Measurements from ENCODE around the gene TLK2. TPM values are rescaled to one million over a fixed set of nuclear protein-coding genes. Genes with fewer than 3 reads are reported as not detected.
A peak's percentile ranks its signal among the peaks of the same experiment; 100 is the strongest.
"Not testable (repeated sequence)": the region's sequence is repeated elsewhere in the genome, so short reads cannot be mapped to it uniquely, and the experiment has no call there.

Gene TLK2
- total RNA-seq, 1 donor from 2014 or later, result 85.4 TPM

DNA sequence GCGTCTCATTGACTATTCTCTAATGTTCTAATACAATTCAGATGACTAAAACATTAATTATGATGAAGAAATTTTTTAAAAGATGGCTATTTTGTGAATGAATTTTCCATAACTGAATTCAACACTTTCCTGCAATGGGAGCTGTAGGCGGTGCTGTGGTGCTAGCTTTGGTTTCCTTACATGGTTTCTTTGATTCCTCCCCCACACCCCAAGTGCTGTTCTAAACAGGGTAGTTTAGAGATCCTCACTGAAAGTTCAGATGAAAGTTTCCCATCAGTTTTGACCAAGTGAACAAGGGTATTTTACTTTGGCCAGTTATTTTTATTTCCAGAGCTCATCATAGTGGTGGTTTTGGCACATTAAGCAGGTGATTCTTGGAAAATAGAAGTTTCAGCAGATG lies 122.8 kb downstream of the TLK2 start:
- no peak for DNase-seq (ENCODE audit: low read depth)

DNA sequence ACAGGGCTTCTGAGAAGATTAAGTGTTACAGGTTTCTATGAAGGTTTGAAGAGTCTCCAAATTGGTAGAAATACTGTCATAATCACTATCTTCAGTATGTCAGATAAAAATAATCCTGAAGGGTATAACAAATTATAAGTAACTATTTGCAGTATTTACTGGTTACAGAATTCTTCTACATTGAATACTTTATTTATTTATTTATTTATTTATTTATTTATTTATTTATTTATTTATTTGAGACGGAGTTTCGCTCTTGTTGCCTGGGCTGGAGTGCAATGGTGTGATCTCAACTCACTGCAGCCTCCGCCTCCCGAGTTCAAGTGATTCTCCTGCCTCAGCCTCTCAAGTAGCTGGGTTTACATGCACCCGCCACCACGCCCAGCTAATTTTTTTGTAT lies 125.2 kb downstream of the TLK2 start:
- not testable (repeated sequence) for DNase-seq (ENCODE audit: low read depth)

DNA sequence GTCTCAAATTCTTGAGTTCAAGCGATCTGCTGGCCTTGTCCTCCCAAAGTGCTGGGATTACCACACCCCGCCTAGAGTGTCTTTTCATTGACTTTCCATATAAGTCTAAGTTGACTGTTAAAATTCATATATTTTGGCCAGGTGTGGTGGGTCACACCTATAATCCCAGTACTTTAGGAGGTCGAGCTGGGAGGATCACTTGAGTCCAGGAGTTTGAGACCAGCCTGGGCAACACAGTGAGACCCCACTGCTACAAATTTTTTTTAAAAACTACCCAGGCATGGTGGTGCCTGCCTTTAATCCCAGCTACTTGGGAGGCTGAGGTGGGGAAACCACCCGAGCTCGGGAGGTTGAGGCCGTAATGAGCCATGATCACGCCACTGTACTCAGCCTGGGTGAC lies 127.0 kb downstream of the TLK2 start:
- no peak for DNase-seq (ENCODE audit: low read depth)

DNA sequence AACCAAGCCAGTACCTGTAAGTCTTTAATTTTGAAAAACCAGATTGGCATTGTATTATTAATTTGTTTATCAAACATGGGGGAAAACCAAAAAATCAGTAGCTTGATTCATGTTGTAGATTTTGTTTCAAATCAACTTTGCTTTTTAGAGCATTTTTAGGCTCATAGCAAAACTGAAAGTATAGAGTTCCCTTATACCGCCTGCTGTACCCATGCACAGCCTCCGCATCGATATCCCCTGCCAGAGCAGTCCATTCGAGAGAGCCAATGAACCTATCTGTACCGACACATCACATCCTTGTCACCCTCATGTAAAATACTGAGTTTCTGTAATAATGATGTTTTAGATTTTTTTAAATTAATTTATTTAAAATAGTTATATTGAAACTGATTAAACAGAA lies 132.7 kb downstream of the TLK2 start:
- DNase-seq (ENCODE audit: low read depth), result no peak

DNA sequence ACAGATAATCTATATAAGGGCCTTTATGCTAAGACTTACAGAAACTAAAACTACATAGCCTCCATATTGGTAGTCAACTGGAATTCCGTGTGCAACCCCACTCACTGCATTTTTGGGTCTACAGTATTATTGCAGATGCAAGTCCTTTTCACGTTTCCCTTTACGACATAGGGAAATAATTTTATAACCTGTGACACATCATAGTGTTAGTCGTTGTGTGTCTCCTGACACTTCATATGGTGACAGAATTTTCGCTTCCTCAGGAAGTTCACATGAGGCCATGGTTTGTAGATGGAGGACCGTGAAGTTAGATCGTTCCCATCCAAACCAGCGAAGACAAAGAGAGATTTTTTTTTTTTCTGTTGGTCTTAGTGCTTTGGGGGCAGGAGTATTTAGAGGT lies 133.1 kb downstream of the TLK2 start:
- DNase-seq (ENCODE audit: low read depth), result no peak

DNA sequence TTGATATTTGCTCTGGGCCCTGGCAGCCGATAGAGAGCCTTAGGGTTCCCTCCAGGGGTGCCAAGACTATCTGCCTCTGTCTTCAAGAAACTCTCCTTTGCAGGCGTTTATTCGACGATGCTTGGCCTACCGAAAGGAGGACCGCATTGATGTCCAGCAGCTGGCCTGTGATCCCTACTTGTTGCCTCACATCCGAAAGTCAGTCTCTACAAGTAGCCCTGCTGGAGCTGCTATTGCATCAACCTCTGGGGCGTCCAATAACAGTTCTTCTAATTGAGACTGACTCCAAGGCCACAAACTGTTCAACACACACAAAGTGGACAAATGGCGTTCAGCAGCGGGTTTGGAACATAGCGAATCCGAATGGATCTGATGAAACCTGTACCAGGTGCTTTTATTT lies 133.7 kb downstream of the TLK2 start:
- DNase-seq (ENCODE audit: low read depth), result not testable (repeated sequence)

DNA sequence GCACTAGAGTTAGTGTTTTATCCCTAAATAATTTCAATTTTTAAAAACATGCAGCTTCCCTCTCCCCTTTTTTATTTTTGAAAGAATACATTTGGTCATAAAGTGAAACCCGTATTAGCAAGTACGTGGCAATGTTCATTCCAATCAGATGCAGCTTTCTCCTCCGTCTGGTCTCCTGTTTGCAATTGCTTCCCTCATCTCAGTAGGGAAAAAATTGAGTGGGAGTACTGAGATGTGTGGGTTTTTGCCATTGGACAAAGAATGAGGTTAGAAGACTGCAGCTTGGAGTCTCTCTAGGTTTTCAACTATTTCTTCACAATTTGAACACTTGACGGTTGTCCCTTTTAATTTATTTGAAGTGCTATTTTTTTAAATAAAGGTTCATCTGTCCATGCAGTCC lies 134.5 kb downstream of the TLK2 start:
- DNase-seq (ENCODE audit: low read depth), result not testable (repeated sequence)

DNA sequence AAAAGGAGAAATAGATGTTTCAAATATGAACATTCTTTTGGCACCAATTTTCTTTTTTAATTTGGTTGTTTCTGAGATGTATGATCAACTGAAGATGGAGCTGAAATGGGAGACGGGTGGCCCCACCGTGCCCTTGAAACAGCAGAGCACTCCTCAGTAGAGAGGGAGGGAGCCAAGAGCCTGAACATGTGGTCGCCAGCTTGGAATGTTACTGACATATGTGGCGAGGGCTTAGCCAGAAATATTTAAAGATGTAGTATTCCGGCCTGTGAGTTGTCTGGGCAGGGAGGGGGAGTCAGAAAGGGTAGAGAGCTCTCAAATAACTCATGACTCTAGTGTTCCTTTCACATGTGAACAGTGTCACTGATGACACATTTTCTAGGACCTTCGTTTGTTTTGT lies 135.5 kb downstream of the TLK2 start:
- no peak for DNase-seq (ENCODE audit: low read depth)

DNA sequence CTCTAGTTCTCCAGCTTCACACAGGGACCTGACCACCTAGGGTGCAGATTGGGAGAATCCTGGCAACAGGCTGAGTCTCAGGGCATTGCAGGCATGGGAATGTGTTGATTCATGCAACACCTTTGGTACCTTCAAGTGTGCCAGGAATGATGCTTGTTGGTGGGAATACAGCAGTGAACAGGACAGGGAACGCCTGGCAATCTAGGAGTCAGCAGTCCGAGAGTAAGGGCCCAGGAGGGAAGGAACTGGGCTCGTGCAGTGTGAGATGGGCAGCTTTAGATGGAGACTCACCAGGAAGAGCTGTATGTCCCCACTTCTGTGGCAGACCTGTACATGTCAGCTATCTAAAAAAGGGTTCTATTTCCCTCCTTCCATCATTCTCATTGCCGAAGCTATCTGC lies 136.9 kb downstream of the TLK2 start:
- no peak for DNase-seq (ENCODE audit: low read depth)

DNA sequence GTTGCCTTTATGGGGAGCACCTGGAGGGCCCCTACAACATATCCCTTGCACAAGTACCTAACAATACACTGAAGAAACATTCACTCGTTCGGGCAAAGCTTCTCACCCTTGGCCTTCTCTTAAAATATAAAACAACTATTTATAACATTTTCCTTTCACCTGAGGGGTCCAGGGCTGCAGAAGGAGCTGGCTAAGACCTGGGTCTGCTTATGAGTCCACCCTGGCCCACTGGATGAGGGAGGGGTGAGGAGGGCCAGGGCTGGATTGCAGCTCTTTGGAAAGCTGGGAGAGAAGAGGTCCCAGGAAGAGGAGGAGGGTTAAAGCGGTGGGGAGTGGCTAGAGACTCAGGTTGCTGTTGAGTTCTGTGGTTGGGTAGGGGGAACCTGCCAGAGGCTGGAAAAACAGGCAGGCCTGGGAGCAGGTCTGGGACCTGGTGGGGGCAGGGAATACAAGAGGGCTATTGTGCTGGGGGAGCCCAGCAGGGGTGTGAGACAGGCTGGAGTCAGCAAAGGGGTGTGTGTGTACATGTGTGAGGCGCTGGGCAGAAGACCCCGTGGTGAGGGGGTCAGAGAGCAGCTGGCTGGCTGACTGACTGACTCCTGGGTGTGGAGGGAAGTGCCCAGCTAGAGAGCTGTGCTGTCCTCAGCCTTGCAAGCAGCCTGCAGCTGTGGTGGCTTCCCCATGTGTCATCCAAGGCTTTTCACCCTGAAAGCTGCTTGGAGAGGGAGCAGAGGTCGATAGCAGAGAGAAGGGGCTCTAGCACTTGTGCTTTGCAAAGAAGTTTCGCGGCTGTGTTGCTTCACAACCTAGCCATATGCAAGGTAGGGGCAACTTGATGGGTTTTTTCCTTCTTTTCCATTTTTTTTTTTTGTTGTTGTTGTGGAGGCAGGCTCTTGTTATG lies 138.6 kb downstream of the TLK2 start:
- no peak for DNase-seq (ENCODE audit: low read depth)

DNA sequence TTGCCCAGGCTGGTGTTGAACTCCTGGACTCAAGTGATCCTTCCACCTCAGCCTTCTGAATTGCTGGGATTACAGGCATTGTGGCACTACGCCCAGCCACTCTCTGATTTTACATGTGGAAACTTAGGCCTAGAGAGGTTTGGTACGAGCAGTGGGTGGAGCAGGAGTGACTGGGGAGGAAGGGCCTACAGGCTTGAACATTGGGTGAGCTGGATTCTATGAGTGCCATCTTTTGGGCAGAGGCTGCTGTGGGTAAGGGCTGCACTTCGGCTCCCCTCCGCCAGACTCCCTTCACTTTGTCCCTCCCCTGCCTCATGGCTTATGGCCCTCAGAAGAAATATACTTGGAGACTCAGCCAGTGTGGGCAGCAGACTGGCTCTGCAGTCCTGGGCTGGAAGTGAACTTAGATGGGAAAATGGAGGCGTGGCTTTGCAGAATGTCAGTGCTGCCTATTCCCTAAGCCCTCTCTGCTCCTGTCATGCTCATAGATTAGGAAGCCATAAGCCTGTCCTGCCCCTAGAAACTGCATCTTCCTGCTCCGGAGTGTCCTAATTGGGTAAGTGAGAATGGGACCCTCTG lies 139.4 kb downstream of the TLK2 start:
- no peak for DNase-seq (ENCODE audit: low read depth)

DNA sequence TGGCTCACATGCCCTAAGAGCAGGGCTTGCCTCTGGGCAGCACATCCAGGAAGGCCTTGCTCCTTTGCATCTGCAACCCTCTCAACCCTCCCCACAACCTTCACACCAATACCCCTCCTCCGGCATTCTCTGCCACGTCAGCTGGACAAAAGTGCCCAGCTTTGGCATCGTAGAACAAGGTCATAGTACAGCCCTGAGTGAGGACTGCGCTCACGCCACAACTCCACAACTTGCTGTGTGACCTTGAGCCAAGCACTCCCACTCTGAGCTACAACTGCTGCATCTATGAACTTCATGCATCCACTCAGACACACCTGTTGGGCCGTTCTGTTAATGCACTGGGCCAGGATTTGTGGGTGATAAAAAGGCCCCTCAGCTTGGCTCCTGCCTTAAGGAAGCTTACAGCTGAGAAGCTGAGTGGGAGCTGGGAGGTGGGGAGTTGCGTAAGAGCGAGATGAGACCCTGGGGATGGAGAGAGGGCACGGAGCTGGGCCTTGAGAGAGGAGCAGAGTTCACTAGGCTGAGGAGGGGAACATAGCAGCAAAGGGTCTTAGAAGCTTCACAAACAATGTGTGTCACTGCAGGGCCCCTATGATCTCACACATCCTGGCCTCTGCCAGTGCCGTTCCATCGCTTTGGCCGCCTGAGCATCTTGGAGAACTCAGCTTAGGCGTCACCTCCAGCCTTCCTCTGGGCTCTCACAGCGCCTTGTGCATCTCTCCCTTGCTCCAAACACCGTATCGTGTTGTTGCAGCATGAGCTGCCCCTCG lies 140.2 kb downstream of the TLK2 start:
- DNase-seq (ENCODE audit: low read depth), result no peak

DNA sequence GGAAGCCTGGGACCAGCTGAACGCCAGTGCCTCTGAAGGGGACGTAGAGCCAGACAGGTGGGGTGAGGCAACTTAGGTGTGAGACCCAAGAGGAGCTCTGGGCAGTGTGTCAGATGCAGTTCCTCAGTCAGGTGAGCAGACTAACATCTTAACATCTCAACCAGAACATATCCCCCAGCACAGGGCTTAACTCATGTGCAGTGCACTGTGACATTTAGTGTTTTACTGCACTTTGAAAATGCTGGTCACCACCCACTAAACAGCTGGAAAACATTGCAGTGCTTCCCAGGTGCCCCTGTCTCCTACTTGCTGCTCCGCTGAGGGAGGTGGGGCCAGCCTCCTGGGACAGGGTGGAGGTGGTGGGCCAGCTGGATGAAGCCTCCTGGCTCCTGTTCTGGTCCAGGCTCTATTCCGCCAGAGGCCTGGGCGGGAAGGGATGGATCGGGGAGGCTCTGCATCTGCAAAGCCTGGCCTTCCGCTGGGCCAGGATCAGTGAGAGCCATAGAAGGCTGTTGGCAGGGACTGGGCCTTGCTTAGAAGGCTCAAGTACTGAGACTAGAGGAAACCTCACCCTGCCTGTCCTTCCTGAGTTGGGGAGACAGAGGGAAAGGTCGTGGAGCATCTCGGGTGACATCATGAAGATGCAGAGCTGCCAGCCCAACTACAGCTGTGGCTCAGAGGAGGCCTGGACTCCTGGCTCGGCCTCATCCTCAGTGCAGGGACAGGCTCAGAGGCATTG lies 141.0 kb downstream of the TLK2 start:
- DNase-seq (ENCODE audit: low read depth), result no peak

DNA sequence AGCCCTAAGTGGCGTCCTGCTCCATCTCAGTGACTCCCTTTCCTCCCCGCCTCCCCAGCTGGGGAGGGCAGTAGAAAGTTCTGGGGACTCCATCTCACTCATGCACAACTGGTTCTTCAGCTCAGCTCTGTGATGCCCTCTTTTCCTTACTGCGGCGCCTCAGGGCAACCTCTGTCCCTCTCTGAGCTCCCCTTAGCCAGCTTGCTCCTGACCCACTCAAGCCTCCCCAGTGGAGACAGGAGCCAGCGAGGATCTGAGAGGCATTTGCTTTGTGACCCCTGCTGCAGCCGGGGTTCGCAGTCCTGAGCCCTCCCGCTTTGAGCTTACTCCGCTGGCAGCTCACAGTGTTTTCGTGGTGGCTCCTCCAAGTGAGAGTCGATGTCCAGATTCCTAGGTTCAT lies 142.6 kb downstream of the TLK2 start:
- DNase-seq (ENCODE audit: low read depth), result no peak

DNA sequence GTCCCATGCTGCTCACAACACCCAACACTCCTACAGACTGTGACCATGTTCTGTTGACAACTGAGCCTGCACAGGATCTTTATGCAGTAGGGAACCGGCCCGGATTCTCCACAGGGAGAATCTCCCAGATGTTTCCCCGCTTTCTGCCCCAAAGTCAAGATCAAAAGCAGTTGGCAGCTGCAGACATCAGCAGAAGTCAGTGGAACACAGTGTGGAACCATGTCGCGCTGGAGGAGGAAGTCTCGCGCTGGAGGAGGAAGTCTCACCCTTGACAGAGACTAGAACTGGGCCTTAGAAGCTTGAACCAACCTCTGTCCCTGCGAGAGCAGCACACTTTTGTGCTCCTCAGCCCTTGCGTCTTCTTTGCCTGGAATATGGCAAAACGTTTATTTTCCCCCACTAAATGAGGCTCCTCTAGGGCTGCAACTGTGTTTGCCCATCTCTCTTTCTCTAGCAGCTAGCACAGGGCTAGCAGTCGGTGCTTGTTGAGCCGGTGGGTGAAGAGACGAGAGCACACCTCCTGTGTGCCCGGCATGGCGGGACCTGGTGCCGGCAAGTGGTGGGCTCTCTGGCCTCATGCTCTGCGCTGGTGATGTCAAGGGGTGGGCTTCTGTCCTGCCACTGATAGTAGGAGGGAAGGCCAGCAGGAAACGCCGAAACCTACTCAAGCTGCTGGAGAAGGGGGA lies 146.7 kb downstream of the TLK2 start:
- DNase-seq (ENCODE audit: low read depth), result no peak

DNA sequence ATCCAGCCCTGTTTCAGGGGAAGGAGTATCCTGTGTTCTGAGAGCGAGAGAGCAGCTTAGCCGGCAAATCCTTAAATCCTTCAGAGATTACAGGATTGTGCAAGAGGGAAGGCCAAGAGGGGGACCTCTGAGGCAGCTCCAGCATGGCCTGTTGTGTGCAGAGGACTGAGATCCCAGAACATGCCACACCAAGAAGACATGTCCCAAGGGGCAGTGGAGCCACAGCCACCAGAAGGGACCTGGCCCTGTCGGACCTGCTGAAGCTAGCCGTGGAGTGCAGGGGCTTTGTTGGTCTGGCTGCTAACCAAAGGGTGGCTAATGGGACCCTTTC lies 147.2 kb downstream of the TLK2 start:
- no peak for DNase-seq (ENCODE audit: low read depth)

DNA sequence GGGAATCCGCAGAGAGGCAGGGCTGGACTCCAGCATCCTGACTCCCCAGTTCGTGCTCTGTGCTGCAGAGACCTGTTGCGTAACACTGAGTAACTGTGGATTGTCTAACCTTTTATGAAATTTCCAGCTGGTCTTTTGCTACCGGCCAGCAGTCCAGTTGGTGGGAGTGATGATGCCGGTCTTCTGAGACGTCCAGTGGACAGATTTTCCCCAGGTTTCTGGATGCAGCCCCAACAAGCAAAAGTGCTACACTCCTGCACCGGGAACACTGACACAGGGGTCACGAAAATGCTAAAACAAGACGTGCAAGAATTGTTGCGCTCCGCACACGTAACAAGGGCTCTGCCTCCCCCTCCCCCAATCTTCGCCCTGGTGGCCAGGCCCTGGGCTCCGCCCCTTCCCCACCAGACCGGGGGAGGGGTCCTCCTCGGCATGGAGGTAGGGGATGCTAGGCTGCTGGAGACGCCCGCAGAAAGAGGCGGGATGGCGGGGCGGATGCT lies 148.1 kb downstream of the TLK2 start:
- DNase-seq (ENCODE audit: low read depth), result peak; percentile 73

DNA sequence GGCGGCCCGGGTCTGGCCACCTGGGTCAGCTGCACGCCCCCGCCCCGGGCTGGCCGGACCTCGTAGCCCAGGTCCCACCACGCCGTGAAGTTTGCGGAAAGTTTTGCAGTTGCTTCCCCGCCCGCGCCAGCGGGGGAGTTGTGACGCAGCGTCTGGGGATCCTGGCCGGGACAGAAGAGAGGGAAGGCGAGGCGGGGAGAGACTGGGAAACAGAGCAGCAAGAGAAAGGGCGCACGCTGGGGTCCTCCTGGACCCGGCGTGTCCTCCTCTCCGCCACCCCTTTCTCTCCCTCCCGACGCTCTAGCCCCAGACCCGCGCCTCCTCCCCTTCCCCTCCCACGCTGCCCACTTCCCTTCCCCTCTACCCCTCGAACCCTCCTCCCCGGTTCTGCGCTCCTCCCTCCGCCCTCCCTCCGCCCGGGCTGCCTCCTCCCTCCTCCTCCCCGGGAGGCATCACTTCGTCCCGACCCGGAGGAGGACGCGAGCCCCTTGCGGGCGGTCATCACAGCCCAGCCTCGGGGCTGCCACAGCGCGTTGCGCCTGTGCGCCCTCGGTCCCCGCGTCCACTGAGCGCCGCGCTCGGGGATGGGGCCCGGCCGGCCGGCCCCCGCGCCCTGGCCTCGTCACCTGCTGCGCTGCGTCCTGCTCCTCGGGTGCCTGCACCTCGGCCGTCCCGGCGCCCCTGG lies 148.7 kb downstream of the TLK2 start, which contains the start of gene MRC2:
TSS of gene MRC2 (plus strand) at position 452 of the 685 bp plus-strand sequence. CDS start at position 585, 133 bp downstream.
- DNase-seq (ENCODE audit: low read depth), result peak; percentile 36

DNA sequence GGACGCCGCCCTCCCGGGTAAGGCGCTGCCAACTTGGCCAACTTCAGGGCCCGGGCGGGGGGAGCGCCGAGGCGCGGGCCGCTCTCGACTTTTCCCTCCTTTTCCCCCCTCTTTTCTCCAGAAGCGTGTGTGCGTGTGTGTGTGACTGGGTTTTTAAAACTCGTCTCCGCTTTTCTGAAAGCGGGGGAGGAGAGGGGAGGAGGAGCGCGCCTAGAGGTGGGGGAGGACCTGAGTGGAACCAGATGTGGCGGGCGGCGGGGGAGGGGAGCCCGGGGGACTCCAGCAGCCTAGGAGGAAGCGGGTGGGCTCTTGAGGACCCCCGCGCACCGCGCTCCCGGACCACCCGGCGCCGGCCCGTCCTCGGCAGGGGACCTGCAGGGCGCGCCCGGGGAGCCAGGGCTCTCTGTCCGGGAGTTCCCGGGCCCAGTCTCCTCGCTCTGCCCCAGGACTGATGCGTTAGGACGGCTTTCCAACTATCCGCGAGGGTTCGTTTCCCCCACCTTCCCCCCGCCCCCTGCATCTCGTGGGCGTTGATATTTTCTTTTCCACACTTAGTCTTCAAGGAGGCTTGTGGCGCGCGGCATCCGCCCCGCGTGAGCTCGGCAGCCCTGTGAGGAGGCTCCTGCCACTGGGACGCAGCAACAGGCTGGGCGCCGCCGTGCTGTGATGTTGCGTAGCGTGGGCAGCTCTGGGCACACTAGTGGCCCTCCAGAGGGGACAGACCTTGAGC lies 149.4 kb downstream of the TLK2 start:
- no peak for DNase-seq (ENCODE audit: low read depth)

Measured in renal cortical epithelial cell (primary cell).